ENCODE measurements around the gene NEDD8. TPM values are rescaled to one million over a fixed set of nuclear protein-coding genes. Genes with fewer than 3 reads are reported as not detected.
A peak's percentile ranks its signal among the peaks of the same experiment; 100 is the strongest.

The NEDD8 gene
- total RNA-seq, 1 experiment from 2014 or later = 214 TPM

- no peaks in the 10 kb centered on the region for H3K23me2 ChIP-seq (ENCODE audit: insufficient read length, low read depth, low read length, poor library complexity, severe bottlenecking)
- no peak overlapping the region for H2BK20ac ChIP-seq (ENCODE audit: low read depth, low read length, poor library complexity, severe bottlenecking)
- no CpG with 5 or more reads among the region's 19 CpGs for WGBS (ENCODE audit: extremely low coverage, insufficient read length, low lambda C conversion rate)
Observed at GRCh38 chr14:24254630-24255392, 22.6 kb upstream of the NEDD8 start.

More at GRCh38 chr14:24254630-24255392, 22.6 kb upstream of the NEDD8 start:
- TF ChIP-seq, protein P1, sequence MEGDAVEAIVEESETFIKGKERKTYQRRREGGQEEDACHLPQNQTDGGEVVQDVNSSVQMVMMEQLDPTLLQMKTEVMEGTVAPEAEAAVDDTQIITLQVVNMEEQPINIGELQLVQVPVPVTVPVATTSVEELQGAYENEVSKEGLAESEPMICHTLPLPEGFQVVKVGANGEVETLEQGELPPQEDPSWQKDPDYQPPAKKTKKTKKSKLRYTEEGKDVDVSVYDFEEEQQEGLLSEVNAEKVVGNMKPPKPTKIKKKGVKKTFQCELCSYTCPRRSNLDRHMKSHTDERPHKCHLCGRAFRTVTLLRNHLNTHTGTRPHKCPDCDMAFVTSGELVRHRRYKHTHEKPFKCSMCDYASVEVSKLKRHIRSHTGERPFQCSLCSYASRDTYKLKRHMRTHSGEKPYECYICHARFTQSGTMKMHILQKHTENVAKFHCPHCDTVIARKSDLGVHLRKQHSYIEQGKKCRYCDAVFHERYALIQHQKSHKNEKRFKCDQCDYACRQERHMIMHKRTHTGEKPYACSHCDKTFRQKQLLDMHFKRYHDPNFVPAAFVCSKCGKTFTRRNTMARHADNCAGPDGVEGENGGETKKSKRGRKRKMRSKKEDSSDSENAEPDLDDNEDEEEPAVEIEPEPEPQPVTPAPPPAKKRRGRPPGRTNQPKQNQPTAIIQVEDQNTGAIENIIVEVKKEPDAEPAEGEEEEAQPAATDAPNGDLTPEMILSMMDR (conservative IDR thresholded peaks at IDR 0.05) = no peak
- Histone ChIP-seq H4K20me1 (ENCODE audit: control insufficient read depth, insufficient read depth, insufficient read length) (no peaks in the 10 kb centered on the region), H3K14ac (ENCODE audit: insufficient read depth, low read length) (no peak overlapping the region; the same call in 1 of the 2 replicates), H3T11ph (ENCODE audit: low read length) (no peak overlapping the region), H3K9ac (ENCODE audit: extremely low read depth, insufficient read length, low read length) (no peak overlapping the region), H3K9me3 (ENCODE audit: control insufficient read depth, low read depth, low read length) (no peaks in the 10 kb centered on the region), H3K56ac (ENCODE audit: insufficient read length, low read depth, low read length) (no peak overlapping the region), H3K4ac (ENCODE audit: low read depth, low read length) (no peak overlapping the region), H3K4me2 (ENCODE audit: insufficient read depth, insufficient read length, low read length) (no peak overlapping the region), H3K27me3 (ENCODE audit: insufficient read depth, low read length) (no peaks in the 10 kb centered on the region), H3K23ac (ENCODE audit: insufficient read length, low read depth, low read length) (no peak overlapping the region), H2BK15ac (ENCODE audit: low read depth, low read length) (no peak overlapping the region), H2AK5ac (ENCODE audit: insufficient read length, low read length) (no peak overlapping the region), H4K5ac (ENCODE audit: insufficient read length, low read depth, low read length) (no peak overlapping the region), H3K27ac (ENCODE audit: insufficient read length, low read depth, low read length) (no peak overlapping the region), H4K8ac (replicated peaks; ENCODE audit: insufficient read length, low read depth, low read length) (no peak overlapping the region), H2BK5ac (ENCODE audit: insufficient read length, low read length) (no peak overlapping the region), H3K79me2 (ENCODE audit: insufficient read depth, low read length) (no peaks in the 10 kb centered on the region), H3K4me1 (ENCODE audit: insufficient read depth, low read length) (no peaks in the 10 kb centered on the region), H2BK120ac (ENCODE audit: low read depth, low read length, poor library complexity, severe bottlenecking) (no peak overlapping the region), H2BK12ac (ENCODE audit: insufficient read length, low read depth, low read length) (no peak overlapping the region), H2AFZ (ENCODE audit: low read length) (no peak overlapping the region), H3K79me1 (ENCODE audit: insufficient read depth, low read depth, low read length, poor library complexity, severe bottlenecking) (no peaks in the 10 kb centered on the region), H3K18ac (ENCODE audit: insufficient read length, low read depth, low read length) (no peak overlapping the region), H4K91ac (ENCODE audit: insufficient read length, low read depth, low read length) (no peak overlapping the region)
- H3K9me3 Mint-ChIP-seq = no peaks in the 10 kb centered on the region
- H3K4me3 Mint-ChIP-seq = no peak overlapping the region
- DNase-seq = peak; percentile 20
- H3K27me3 Mint-ChIP-seq (ENCODE audit: low read depth) = no peaks in the 10 kb centered on the region; the same call in 1 of the 2 replicates
- H3K36me3 Mint-ChIP-seq (ENCODE audit: insufficient read depth in 1 of 3, low read depth in 3 of 3) = no peaks in the 10 kb centered on the region
- peak overlapping the region in 2 of 3 experiments; percentile 44 to 65; a peak in 2 of 7 replicates for H3K27ac Mint-ChIP-seq
- no peaks in the 10 kb centered on the region; a peak in 1 of 4 replicates for H3K4me1 Mint-ChIP-seq
